NK-92 treated with Interleukin-12 subunit alpha and Interleukin-12 subunit beta, amount 100 ng/mL, for 24 hours (cell line): ENCODE data around the gene RBM38.

Experiments used
- DNase-seq: peaks from one replicate; lab custom pipeline; 2025; lab: John Stamatoyannopoulos, UW

Gene RBM38

GRCh38 chr20:57456116-57456515 is 64.9 kb downstream of the RBM38 start:
- no peak for DNase-seq

GRCh38 chr20:57457243-57458095 is 66.3 kb downstream of the RBM38 start:
- DNase-seq, result no peak

GRCh38 chr20:57458400-57459160 is 67.4 kb downstream of the RBM38 start:
- no peak for DNase-seq
